ENCODE data around the gene SAP30BP.

DNA sequence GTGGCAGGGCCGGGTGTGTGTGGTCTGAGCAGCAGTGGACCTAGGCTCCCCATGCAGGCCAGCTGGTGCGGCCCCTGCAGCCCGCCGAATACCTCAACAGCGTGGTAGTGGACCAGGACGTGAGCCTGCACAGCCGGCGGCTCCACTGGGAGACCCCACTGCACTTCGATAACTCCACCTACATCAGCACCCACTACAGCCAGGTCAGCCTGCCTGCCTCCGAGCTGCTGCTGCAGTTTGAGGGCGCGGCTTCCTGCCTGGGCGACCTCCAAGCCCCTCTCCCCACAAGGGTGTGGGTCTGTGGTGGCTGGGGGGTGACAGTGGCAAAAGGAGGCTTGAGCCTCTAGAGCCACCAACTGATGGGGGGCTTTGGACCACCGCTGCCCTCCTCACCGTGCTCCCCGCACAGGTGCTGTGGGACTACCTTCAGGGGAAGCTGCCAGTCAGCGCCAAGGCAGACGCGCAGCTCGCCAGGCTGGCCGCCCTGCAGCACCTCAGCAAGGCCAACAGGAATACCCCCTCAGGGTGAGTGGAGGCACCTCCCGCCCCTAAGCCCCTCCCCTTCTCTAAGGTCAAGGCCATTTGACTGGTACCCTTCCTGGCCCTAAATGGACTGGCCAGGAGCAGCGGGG is 42.3 kb upstream of the SAP30BP start:
- TF ChIP-seq TOX (CRISPR knock-in tag; IDR thresholded peaks at IDR 0.05; ENCODE audit: borderline replicate concordance): no peak
- TF ChIP-seq ZNF70 (CRISPR knock-in tag; IDR thresholded peaks at IDR 0.05): no peak
